Testis (tissue), 3 donors: ENCODE measurements around the gene FAXDC2. TPM values are rescaled to one million over a fixed set of nuclear protein-coding genes. Genes with fewer than 3 reads are reported as not detected.

ENCODE experiments used
- DNase-seq: peaks from one replicate; pipeline ENCODE4 v3.0.0-alpha.2; 2019
- H3K27ac ChIP-seq, 2 donors: fragments of 200-600 bp; sonication (generic); one replicate each; pipeline ENCODE4 v1.5.1; 2019
- H3K27me3 ChIP-seq: fragments of 200-600 bp; sonication (generic); one replicate; pipeline ENCODE4 v1.5.1; 2019
- H3K36me3 ChIP-seq: fragments of 200-600 bp; sonication (generic); one replicate; pipeline ENCODE4 v1.5.1; 2017; ENCODE audit warnings: low read depth; ENCODE audit errors: missing control alignments
- H3K4me1 ChIP-seq: fragments of 200-600 bp; sonication (generic); one replicate; pipeline ENCODE4 v1.5.1; 2019
- H3K4me3 ChIP-seq, 2 donors: fragments of 200-600 bp; sonication (generic); one replicate each; pipeline ENCODE4 v1.5.1; 2017 to 2019
- H3K9me3 ChIP-seq: fragments of 200-600 bp; sonication (generic); one replicate; pipeline ENCODE4 v1.5.1; 2017
- POLR2A ChIP-seq: fragments of 450-650 bp; IDR thresholded peaks from one replicate; pipeline ENCODE4 v1.6.1; 2017; ENCODE audit warnings: antibody characterized with exemption, mild to moderate bottlenecking, moderate library complexity
- WGBS, 2 donors: methylation state at CpG; one replicate each; pipeline ENCODE4 v1.1.5; 2018; 5-methylcytosine and 5-hydroxymethylcytosine counted together
- intact Hi-C: fragments of 100-400 bp; cut with DNase I; formaldehyde crosslinking; loops from one replicate; pipeline ENCODE4 v1.15.1; 2023; ENCODE audit warnings: low total_unique reads
- polyA plus RNA-seq: library from polyadenylated mRNA; stranded (reverse); fragments of 350-450 nt; fragmentation: Illumina TruSeq; extraction: RNeasy Lipid Tissue Mini Kit (QIAGEN cat#74804); gene quantifications from one replicate; pipeline ENCODE4 v1.2.3, GENCODE V29; 2014; ENCODE audit warnings: low read depth, low replicate concordance; ENCODE audit not compliant: insufficient read depth
- total RNA-seq, 2 donors: library from RNA; depleted of rRNA; stranded (reverse); fragments of >200 nt; gene quantifications; one replicate each; pipeline ENCODE4 v1.2.3, GENCODE V29; 2016
- TF ChIP-seq, protein P1 (sequence below), 3 experiments: fragments of 450-650 bp in 2 of 3; fragments of 200-600 bp in 1 of 3; sonication (generic) in 1 of 3; IDR thresholded peaks; one replicate each; pipeline ENCODE4 v1.5.1; 2016 to 2019; ENCODE audit warnings: antibody characterized with exemption in 3 of 3, mild to moderate bottlenecking in 2 of 3, moderate library complexity in 1 of 3

FAXDC2 gene
- total and polyA plus RNA-seq, 3 donors from 2014 or later = 32.5 to 76.8 (median 54.7) TPM

GRCh38 chr5:154896562-154897165 is 46.3 kb upstream of the FAXDC2 start:
- H3K36me3 ChIP-seq = no peaks in the 10 kb centered on the region
- H3K4me3 ChIP-seq = no peak overlapping the region
- DNase-seq = no peak
- no peak overlapping the region for H3K27ac ChIP-seq
- TF ChIP-seq, protein P1, sequence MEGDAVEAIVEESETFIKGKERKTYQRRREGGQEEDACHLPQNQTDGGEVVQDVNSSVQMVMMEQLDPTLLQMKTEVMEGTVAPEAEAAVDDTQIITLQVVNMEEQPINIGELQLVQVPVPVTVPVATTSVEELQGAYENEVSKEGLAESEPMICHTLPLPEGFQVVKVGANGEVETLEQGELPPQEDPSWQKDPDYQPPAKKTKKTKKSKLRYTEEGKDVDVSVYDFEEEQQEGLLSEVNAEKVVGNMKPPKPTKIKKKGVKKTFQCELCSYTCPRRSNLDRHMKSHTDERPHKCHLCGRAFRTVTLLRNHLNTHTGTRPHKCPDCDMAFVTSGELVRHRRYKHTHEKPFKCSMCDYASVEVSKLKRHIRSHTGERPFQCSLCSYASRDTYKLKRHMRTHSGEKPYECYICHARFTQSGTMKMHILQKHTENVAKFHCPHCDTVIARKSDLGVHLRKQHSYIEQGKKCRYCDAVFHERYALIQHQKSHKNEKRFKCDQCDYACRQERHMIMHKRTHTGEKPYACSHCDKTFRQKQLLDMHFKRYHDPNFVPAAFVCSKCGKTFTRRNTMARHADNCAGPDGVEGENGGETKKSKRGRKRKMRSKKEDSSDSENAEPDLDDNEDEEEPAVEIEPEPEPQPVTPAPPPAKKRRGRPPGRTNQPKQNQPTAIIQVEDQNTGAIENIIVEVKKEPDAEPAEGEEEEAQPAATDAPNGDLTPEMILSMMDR (IDR thresholded peaks at IDR 0.05) = no peak
- TF ChIP-seq POLR2A = no peak
- H3K9me3 ChIP-seq = no peaks in the 10 kb centered on the region
- intact Hi-C loops = no loop called here
- H3K4me1 ChIP-seq = peaks cover 3% of the 10 kb centered on the region
- H3K27me3 ChIP-seq = no peaks in the 10 kb centered on the region

DNA sequence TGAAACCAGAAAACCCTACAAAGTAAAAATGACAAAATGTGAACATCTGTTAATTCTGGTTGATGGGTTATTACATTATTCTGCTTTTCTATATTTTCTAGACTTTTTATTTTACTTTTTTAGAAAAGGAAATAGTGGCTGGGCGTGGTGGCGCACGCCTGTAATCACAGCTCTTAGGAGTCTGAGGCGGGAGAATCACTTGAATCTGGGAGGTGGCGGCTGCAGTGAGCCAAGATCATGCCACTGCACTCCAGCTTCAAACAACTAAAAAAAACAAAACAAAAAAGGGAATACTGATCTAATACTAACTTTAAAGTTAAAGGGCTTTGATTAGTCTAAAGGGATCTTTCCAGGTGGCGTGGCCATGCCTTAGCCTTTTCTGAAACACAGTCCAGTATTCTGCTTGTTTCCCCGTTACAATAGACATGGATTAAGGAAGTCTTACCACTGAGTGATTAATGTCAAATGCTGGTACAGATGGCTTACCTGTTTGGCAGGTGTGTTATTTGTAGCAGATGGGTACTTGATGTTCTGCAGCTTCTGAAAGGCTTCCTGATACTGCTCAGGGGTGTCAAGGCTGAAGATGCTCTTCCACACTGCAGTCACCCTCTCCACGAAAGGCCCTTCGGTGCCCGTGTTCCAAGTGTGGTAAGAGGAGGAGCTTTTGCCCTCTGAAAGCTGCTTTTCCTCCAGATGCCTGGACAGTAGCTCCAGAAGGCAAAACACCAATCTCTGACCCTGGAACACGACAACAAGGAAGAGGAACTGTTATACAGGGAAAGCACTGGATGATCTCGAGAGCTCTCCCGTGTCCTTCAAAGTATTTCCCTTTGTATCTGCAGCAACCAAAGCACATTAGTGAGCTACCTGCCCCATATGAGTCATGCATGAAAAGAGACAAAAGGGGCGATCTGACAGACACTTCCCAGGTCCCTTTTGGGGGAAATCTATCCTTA is 45.5 kb upstream of the FAXDC2 start:
- Histone ChIP-seq H3K27me3 (no peaks in the 10 kb centered on the region), H3K27ac (no peak overlapping the region), H3K36me3 (no peaks in the 10 kb centered on the region), H3K9me3 (no peaks in the 10 kb centered on the region), H3K4me3 (no peak overlapping the region), H3K4me1 (peaks cover 3% of the 10 kb centered on the region)
- no peak for TF ChIP-seq POLR2A
- TF ChIP-seq, protein P1 (IDR thresholded peaks at IDR 0.05) = no peak
- DNase-seq = no peak
- intact Hi-C loops = no loop called here
- WGBS, 2 donors = 82 to 85% methylated on average over 14 of the region's 14 CpGs

DNA sequence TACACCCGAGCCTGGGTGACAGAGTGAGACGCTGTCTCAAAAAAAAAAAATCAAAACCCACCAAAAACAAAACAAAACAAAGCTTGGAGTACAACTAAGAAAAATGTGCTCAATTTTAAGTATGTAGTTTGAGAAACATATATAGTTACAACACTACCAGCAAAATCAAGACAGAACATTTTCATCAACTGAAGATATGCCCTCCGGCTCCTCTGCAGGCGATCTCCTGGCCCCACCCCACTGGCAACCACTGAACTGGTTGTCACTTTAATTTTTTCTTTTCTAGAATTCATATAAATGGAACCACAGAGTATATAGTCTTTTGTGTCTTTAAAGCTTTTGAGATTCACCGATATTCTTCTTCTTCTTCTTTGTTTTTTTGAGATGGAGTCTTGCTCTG is 43.0 kb upstream of the FAXDC2 start:
- Histone ChIP-seq H3K9me3 (no peaks in the 10 kb centered on the region), H3K4me1 (no peaks in the 10 kb centered on the region), H3K27me3 (no peaks in the 10 kb centered on the region), H3K4me3 (no peak overlapping the region), H3K27ac (no peak overlapping the region), H3K36me3 (no peaks in the 10 kb centered on the region)
- DNase-seq = no peak
- intact Hi-C loops = no loop called here
- TF ChIP-seq POLR2A = no peak
- TF ChIP-seq, protein P1 (IDR thresholded peaks at IDR 0.05) = no peak
- 83 to 90% methylated on average over 5 of the region's 5 CpGs for WGBS, 2 donors

GRCh38 chr5:154892369-154892771 is 42.0 kb upstream of the FAXDC2 start:
- 80 to 82% methylated on average over 13 of the region's 13 CpGs for WGBS, 2 donors
- H3K4me1 ChIP-seq = no peaks in the 10 kb centered on the region
- no peaks in the 10 kb centered on the region for H3K36me3 ChIP-seq

More at GRCh38 chr5:154892369-154892771, 42.0 kb upstream of the FAXDC2 start:
- TF ChIP-seq, protein P1 (IDR thresholded peaks at IDR 0.05) = no peak
- TF ChIP-seq POLR2A = no peak
- DNase-seq = no peak
- Histone ChIP-seq H3K4me3 (no peak overlapping the region), H3K9me3 (no peaks in the 10 kb centered on the region), H3K27ac (peak overlapping the region; percentile 39 to 77), H3K27me3 (no peaks in the 10 kb centered on the region)
- intact Hi-C loops = no loop called here
